H1 (cell line): ENCODE data around the gene CADPS.

Source experiments
- CTCF ChIP-seq, 3 experiments: IDR thresholded peaks; 1 replicate in 2 of 3; 2 replicates in 1 of 3; pipeline versions ENCODE4 v1.5.1 to v1.6.1; 2011; ENCODE audit warnings: low read length in 3 of 3, mild to moderate bottlenecking in 3 of 3, inconsistent platforms in 2 of 3, low read depth in 1 of 3, moderate library complexity in 1 of 3; ENCODE audit not compliant: insufficient read depth in 1 of 3; ENCODE audit errors: control extremely low read depth in 1 of 3
- EP300 ChIP-seq, 2 experiments: IDR thresholded peaks; 1 replicate in 1 of 2; 2 replicates in 1 of 2; pipeline ENCODE4 v1.6.1; 2011 to 2012; ENCODE audit warnings: low read depth in 2 of 2, low read length in 2 of 2, mild to moderate bottlenecking in 2 of 2, borderline replicate concordance in 1 of 2, inconsistent platforms in 1 of 2, moderate library complexity in 1 of 2
- EZH2 ChIP-seq: fragments of 200-600 bp; sonication (generic); IDR thresholded peaks from 2 replicates; pipeline ENCODE4 v1.7.1; 2012; ENCODE audit warnings: low read depth, mild to moderate bottlenecking, moderate library complexity, low read length, inconsistent platforms; ENCODE audit not compliant: severe bottlenecking
- JUND ChIP-seq: IDR thresholded peaks from 2 replicates; pipeline ENCODE4 v1.6.1; 2011; ENCODE audit warnings: mild to moderate bottlenecking, improper control_type of control experiment, low read length
- KDM5A ChIP-seq: fragments of 200-600 bp; IDR thresholded peaks from 2 replicates; pipeline ENCODE4 v1.7.1; 2012; ENCODE audit warnings: mild to moderate bottlenecking, low read length, inconsistent platforms, mixed read lengths
- MAX ChIP-seq: IDR thresholded peaks from 2 replicates; pipeline ENCODE4 v1.6.1; 2012; ENCODE audit warnings: inconsistent platforms
- POLR2AphosphoS5 ChIP-seq: IDR thresholded peaks from 2 replicates; pipeline ENCODE4 v1.6.1; 2011; ENCODE audit warnings: low read depth, low read length

- TF ChIP-seq CTCF (IDR thresholded peaks at IDR 0.05; ENCODE audit: control extremely low read depth in 1 of 3, insufficient read depth in 1 of 3, low read depth in 1 of 3, low read length in 3 of 3): no peak
- no peak for TF ChIP-seq POLR2AphosphoS5
- TF ChIP-seq JUND: no peak
- no peak for TF ChIP-seq EZH2
- TF ChIP-seq KDM5A: no peak
- no peak for TF ChIP-seq MAX
- no peak for TF ChIP-seq EP300 (IDR thresholded peaks at IDR 0.05; ENCODE audit: borderline replicate concordance in 1 of 2, low read depth in 2 of 2, low read length in 2 of 2)
Observed at GRCh38 chr3:62755285-62755684, 119.9 kb downstream of the CADPS start.
